Measurements from ENCODE around the gene KBTBD4. TPM values are rescaled to one million over a fixed set of nuclear protein-coding genes. Genes with fewer than 3 reads are reported as not detected.

KBTBD4 gene
- total and polyA plus RNA-seq, 4 donors: 5.6 to 12.0 (median 8.6) TPM

DNA sequence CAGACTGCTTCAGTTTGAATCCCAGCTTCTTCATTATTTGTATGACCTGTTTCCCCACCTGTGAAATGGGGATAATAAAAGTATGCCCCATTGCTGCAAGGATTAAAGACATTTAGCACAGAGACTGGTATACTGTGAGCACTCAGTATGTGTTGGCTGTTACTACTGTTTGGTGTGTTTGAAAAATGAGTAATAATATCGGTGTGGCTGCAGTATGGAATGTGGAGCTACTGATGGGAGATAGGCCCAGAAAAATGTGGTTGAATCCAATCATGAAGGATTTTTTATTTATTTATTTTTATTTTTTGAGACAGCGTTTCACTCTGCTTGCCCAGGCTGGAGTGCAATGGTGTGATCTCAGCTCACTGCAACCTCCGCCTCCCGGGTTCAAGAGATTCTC lies 24.5 kb upstream of the KBTBD4 start:
- H3K9ac ChIP-seq (ENCODE audit: low read depth in 1 of 2, low read length in 2 of 2): no peak overlapping the region
- H3K9me3 ChIP-seq (ENCODE audit: control insufficient read depth in 4 of 4, low read length in 3 of 4): no peaks in the 10 kb centered on the region
- WGBS: 95% methylated on average over 4 of the region's 4 CpGs
- TF ChIP-seq RAD21 (IDR thresholded peaks at IDR 0.05): no peak
- TF ChIP-seq FOXA2 (IDR thresholded peaks at IDR 0.05): no peak
- TF ChIP-seq, protein P1, sequence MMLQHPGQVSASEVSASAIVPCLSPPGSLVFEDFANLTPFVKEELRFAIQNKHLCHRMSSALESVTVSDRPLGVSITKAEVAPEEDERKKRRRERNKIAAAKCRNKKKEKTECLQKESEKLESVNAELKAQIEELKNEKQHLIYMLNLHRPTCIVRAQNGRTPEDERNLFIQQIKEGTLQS (IDR thresholded peaks at IDR 0.05): no peak
- TF ChIP-seq, protein P2, sequence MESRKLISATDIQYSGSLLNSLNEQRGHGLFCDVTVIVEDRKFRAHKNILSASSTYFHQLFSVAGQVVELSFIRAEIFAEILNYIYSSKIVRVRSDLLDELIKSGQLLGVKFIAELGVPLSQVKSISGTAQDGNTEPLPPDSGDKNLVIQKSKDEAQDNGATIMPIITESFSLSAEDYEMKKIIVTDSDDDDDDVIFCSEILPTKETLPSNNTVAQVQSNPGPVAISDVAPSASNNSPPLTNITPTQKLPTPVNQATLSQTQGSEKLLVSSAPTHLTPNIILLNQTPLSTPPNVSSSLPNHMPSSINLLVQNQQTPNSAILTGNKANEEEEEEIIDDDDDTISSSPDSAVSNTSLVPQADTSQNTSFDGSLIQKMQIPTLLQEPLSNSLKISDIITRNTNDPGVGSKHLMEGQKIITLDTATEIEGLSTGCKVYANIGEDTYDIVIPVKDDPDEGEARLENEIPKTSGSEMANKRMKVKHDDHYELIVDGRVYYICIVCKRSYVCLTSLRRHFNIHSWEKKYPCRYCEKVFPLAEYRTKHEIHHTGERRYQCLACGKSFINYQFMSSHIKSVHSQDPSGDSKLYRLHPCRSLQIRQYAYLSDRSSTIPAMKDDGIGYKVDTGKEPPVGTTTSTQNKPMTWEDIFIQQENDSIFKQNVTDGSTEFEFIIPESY (IDR thresholded peaks at IDR 0.05): no peak
- no peak for TF ChIP-seq RXRA (IDR thresholded peaks at IDR 0.05)
- no peak for TF ChIP-seq SP1 (IDR thresholded peaks at IDR 0.05)
- H3K4me1 ChIP-seq (ENCODE audit: control insufficient read depth in 4 of 4, insufficient read depth in 4 of 4, low read length in 3 of 4): no peaks in the 10 kb centered on the region
- H3K36me3 ChIP-seq (ENCODE audit: control insufficient read depth in 4 of 4, insufficient read depth in 3 of 4, low read depth in 1 of 4, low read length in 3 of 4): peaks cover 0 to 5% (median 0%) of the 10 kb centered on the region in 4 donors
- no peak overlapping the region for H3K27ac ChIP-seq (ENCODE audit: low read depth in 1 of 2, low read length in 2 of 2)
- no peaks in the 10 kb centered on the region for H3K27me3 ChIP-seq (ENCODE audit: control insufficient read depth in 4 of 4, insufficient read depth in 4 of 4, low read length in 3 of 4)
- no peak for DNase-seq (ENCODE audit: low spot score)
- no peak overlapping the region for H3K4me3 ChIP-seq (ENCODE audit: low read depth in 1 of 3, low read length in 3 of 3)

DNA sequence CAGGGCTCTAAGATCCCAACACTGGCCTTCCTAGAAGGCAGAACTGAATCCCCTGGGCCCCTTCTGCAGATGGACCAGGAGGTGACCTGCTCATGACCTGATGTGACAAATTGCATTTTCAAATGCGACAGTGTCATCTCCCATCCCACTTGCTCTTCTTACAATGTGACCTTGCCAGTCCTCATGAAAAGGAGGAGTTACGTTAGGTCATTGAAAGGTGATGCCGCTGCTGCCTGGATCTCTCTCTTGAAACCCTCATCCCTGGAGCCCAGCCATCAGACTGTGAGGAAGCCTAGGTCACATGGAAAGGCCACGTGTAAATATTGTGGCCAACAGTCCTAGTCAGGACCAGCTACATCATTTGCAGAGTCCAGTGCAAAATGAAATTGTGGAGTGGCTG lies 21.1 kb upstream of the KBTBD4 start:
- Histone ChIP-seq H3K36me3 (ENCODE audit: control insufficient read depth in 4 of 4, insufficient read depth in 3 of 4, low read depth in 1 of 4, low read length in 3 of 4) (no peaks in the 10 kb centered on the region), H3K27me3 (ENCODE audit: control insufficient read depth in 4 of 4, insufficient read depth in 4 of 4, low read length in 3 of 4) (no peaks in the 10 kb centered on the region), H3K27ac (ENCODE audit: low read depth in 1 of 2, low read length in 2 of 2) (no peak overlapping the region), H3K4me3 (ENCODE audit: low read depth in 1 of 3, low read length in 3 of 3) (no peak overlapping the region), H3K4me1 (ENCODE audit: control insufficient read depth in 4 of 4, insufficient read depth in 4 of 4, low read length in 3 of 4) (no peaks in the 10 kb centered on the region), H3K9ac (ENCODE audit: low read depth in 1 of 2, low read length in 2 of 2) (no peak overlapping the region), H3K9me3 (ENCODE audit: control insufficient read depth in 4 of 4, low read length in 3 of 4) (no peaks in the 10 kb centered on the region)
- 75% methylated on average over 4 of the region's 4 CpGs for WGBS
- no peak for DNase-seq (ENCODE audit: low spot score)
- TF ChIP-seq, protein P3, sequence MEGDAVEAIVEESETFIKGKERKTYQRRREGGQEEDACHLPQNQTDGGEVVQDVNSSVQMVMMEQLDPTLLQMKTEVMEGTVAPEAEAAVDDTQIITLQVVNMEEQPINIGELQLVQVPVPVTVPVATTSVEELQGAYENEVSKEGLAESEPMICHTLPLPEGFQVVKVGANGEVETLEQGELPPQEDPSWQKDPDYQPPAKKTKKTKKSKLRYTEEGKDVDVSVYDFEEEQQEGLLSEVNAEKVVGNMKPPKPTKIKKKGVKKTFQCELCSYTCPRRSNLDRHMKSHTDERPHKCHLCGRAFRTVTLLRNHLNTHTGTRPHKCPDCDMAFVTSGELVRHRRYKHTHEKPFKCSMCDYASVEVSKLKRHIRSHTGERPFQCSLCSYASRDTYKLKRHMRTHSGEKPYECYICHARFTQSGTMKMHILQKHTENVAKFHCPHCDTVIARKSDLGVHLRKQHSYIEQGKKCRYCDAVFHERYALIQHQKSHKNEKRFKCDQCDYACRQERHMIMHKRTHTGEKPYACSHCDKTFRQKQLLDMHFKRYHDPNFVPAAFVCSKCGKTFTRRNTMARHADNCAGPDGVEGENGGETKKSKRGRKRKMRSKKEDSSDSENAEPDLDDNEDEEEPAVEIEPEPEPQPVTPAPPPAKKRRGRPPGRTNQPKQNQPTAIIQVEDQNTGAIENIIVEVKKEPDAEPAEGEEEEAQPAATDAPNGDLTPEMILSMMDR (IDR thresholded peaks at IDR 0.05; ENCODE audit: low read depth, low read length, missing input control): no peak
- TF ChIP-seq, protein P1 (IDR thresholded peaks at IDR 0.05): no peak
- TF ChIP-seq RXRA (IDR thresholded peaks at IDR 0.05) (no peak), JUND (IDR thresholded peaks at IDR 0.05) (no peak), TAF1 (conservative IDR thresholded peaks at IDR 0.05) (no peak)

DNA sequence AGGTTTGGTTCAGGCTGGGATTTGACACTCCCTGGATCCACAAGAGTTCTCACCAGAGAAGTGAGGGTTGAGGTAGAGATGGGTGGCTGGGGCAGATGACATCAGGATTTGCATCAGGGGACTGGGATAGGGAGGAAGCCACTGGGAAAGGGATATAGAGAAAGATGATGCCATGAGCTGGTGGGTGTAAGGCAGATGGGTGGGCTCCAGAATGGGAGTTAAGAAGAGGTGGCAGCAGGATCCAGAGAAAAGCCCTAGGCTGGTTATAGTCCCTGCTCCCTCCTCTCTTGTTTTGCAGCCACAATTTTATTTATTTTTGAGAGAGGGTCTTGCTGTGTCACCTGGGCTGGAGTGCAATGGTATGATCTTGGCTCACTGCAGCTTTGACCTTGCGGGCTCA lies 17.2 kb upstream of the KBTBD4 start:
- Histone ChIP-seq H3K4me3 (ENCODE audit: low read depth in 1 of 3, low read length in 3 of 3) (no peak overlapping the region), H3K4me1 (ENCODE audit: control insufficient read depth in 4 of 4, insufficient read depth in 4 of 4, low read length in 3 of 4) (peaks cover 0 to 6% (median 2%) of the 10 kb centered on the region in 4 donors), H3K9ac (ENCODE audit: low read depth in 1 of 2, low read length in 2 of 2) (no peak overlapping the region), H3K27me3 (ENCODE audit: control insufficient read depth in 4 of 4, insufficient read depth in 4 of 4, low read length in 3 of 4) (peaks cover 0 to 7% (median 2%) of the 10 kb centered on the region in 4 donors), H3K9me3 (ENCODE audit: control insufficient read depth in 4 of 4, low read length in 3 of 4) (no peaks in the 10 kb centered on the region), H3K27ac (ENCODE audit: low read depth in 1 of 2, low read length in 2 of 2) (no peak overlapping the region), H3K36me3 (ENCODE audit: control insufficient read depth in 4 of 4, insufficient read depth in 3 of 4, low read depth in 1 of 4, low read length in 3 of 4) (no peaks in the 10 kb centered on the region)
- no peak for TF ChIP-seq HNF4A (conservative IDR thresholded peaks at IDR 0.05)
- no peak for TF ChIP-seq FOXA2 (IDR thresholded peaks at IDR 0.05)
- TF ChIP-seq, protein P2 (IDR thresholded peaks at IDR 0.05): no peak
- TF ChIP-seq FOXA1 (IDR thresholded peaks at IDR 0.05): no peak
- no peak for TF ChIP-seq GABPA (IDR thresholded peaks at IDR 0.05 in 1 of 2, conservative IDR thresholded peaks at IDR 0.05 in 1 of 2)
- no peak for DNase-seq (ENCODE audit: low spot score)
- 94% methylated on average over 1 of the region's 1 CpG for WGBS

Measured in liver (tissue), 9 donors.